A549 (cell line): ENCODE results near the gene SRR.

ENCODE experiments used
- CBX8 ChIP-seq: fragments of 200-600 bp; sonication (generic); IDR thresholded peaks from 2 replicates; pipeline ENCODE4 v1.6.1; 2016
- CEBPB ChIP-seq, 2 experiments: fragments of >200 bp in 1 of 2; sonication (Bioruptor Twin) in 1 of 2; formaldehyde crosslinking in 1 of 2; IDR thresholded peaks; 2 replicates each; pipeline ENCODE4 v1.6.1; 2012 to 2016
- CHD2 ChIP-seq: fragments of 150-350 bp; IDR thresholded peaks from 2 replicates; pipeline ENCODE4 v1.6.1; 2014; ENCODE audit warnings: low read length; ENCODE audit not compliant: partially characterized antibody
- GATA3 ChIP-seq: IDR thresholded peaks from 2 replicates; pipeline ENCODE4 v1.6.1; 2012; ENCODE audit warnings: borderline replicate concordance
- HDAC2 ChIP-seq: fragments of 200-600 bp; sonication (generic); IDR thresholded peaks from 2 replicates; pipeline ENCODE4 v1.6.1; 2016
- KDM5A ChIP-seq: fragments of 200-600 bp; sonication (generic); IDR thresholded peaks from 2 replicates; pipeline ENCODE4 v1.6.1; 2016; ENCODE audit warnings: antibody characterized with exemption, mild to moderate bottlenecking
- POLR2A ChIP-seq: IDR thresholded peaks from 2 replicates; pipeline ENCODE4 v1.6.1; 2012; ENCODE audit warnings: mild to moderate bottlenecking, low read length
- POLR2AphosphoS2 ChIP-seq: conservative IDR thresholded peaks from 2 replicates; pipeline ENCODE4 v1.6.1; 2012; ENCODE audit warnings: low read length, improper control_type of control experiment, inconsistent platforms
- RFX5 ChIP-seq: fragments of 450-650 bp; IDR thresholded peaks from 2 replicates; pipeline ENCODE4 v1.7.1; 2014; ENCODE audit warnings: antibody characterized with exemption, mild to moderate bottlenecking, moderate library complexity
- RNF2 ChIP-seq: fragments of 200-600 bp; sonication (generic); IDR thresholded peaks from 2 replicates; pipeline ENCODE4 v1.6.1; 2016; ENCODE audit warnings: low read depth, mild to moderate bottlenecking, antibody characterized with exemption, moderate library complexity, borderline replicate concordance
- SREBF2 ChIP-seq: fragments of 450-650 bp; IDR thresholded peaks from 2 replicates; pipeline ENCODE4 v1.6.1; 2014; ENCODE audit warnings: mild to moderate bottlenecking, moderate library complexity
- USF2 ChIP-seq: fragments of 450-650 bp; IDR thresholded peaks from 2 replicates; pipeline ENCODE4 v1.6.1; 2014; ENCODE audit warnings: antibody characterized with exemption
- TF ChIP-seq, protein P1 (sequence below): IDR thresholded peaks from 2 replicates; pipeline ENCODE4 v1.6.1; 2012
- TF ChIP-seq, protein P2 (sequence below): fragments of >200 bp; sonication (Bioruptor Twin); formaldehyde crosslinking; IDR thresholded peaks from 3 replicates; pipeline ENCODE4 v1.5.1; 2016

- TF ChIP-seq KDM5A, result no peak
- TF ChIP-seq, protein P1, sequence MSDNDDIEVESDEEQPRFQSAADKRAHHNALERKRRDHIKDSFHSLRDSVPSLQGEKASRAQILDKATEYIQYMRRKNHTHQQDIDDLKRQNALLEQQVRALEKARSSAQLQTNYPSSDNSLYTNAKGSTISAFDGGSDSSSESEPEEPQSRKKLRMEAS, result no peak
- TF ChIP-seq CEBPB (IDR thresholded peaks at IDR 0.05), result no peak
- no peak for TF ChIP-seq SREBF2
- TF ChIP-seq HDAC2, result no peak
- no peak for TF ChIP-seq POLR2A
- TF ChIP-seq, protein P2, sequence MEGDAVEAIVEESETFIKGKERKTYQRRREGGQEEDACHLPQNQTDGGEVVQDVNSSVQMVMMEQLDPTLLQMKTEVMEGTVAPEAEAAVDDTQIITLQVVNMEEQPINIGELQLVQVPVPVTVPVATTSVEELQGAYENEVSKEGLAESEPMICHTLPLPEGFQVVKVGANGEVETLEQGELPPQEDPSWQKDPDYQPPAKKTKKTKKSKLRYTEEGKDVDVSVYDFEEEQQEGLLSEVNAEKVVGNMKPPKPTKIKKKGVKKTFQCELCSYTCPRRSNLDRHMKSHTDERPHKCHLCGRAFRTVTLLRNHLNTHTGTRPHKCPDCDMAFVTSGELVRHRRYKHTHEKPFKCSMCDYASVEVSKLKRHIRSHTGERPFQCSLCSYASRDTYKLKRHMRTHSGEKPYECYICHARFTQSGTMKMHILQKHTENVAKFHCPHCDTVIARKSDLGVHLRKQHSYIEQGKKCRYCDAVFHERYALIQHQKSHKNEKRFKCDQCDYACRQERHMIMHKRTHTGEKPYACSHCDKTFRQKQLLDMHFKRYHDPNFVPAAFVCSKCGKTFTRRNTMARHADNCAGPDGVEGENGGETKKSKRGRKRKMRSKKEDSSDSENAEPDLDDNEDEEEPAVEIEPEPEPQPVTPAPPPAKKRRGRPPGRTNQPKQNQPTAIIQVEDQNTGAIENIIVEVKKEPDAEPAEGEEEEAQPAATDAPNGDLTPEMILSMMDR, result no peak
- no peak for TF ChIP-seq RFX5
- TF ChIP-seq POLR2AphosphoS2, result no peak
- no peak for TF ChIP-seq RNF2
- TF ChIP-seq GATA3, result no peak
- TF ChIP-seq CBX8, result no peak
- no peak for TF ChIP-seq USF2
- TF ChIP-seq CHD2, result no peak
Measured at GRCh38 chr17:2317796-2318195, 14.0 kb downstream of the SRR start.
